HG02588 (cell line): ENCODE results near the gene AFAP1.

Experiments used
- ATAC-seq: cut with Tn5 transposase; IDR thresholded peaks from one replicate; pipeline ENCODE4 v1.9.1; 2021; ENCODE audit warnings: mild to moderate bottlenecking, moderate library complexity; ENCODE audit not compliant: unreplicated experiment

The AFAP1 gene

DNA sequence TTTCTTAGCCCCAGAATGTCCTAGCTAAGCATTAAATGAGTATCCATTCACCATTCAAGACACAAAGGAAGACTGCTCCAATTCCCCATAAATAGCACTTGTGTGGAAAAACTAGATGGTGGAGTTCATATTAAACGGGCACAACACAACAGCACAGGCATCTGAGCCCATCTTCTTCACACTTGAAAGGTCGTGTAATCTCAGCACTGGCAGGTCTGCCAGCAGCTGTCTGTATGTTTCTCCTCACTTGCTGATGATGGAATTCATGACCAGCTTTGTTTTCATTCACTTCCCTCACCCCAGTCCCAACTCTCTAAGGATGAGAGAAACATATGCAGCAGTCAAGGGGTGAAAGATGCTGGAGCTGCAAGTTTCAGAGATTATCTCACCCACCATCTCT is 148.7 kb downstream of the AFAP1 start:
- no peak for ATAC-seq

DNA sequence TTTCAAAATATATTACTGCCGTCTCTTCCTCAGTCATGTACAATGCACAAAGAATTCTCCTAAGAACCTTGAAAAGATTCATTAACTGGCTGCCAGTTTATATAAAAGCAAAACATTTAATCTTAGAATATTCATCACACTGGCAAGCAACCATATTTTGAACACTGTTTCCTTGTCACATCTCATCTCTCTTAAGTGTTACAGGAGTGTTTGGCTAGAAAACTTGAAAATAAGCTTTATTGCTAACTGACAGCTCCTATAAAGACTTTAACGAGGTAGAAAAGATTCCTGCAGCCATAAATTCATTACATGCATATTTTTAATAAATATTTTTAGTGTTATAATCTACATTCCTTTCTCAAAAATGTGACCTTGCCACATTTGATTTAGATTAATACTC is 149.6 kb downstream of the AFAP1 start:
- ATAC-seq: no peak

- no peak for ATAC-seq
Measured at GRCh38 chr4:7788694-7789425, 150.8 kb downstream of the AFAP1 start.

GRCh38 chr4:7788193-7788592 is 151.5 kb downstream of the AFAP1 start:
- ATAC-seq: no peak

DNA sequence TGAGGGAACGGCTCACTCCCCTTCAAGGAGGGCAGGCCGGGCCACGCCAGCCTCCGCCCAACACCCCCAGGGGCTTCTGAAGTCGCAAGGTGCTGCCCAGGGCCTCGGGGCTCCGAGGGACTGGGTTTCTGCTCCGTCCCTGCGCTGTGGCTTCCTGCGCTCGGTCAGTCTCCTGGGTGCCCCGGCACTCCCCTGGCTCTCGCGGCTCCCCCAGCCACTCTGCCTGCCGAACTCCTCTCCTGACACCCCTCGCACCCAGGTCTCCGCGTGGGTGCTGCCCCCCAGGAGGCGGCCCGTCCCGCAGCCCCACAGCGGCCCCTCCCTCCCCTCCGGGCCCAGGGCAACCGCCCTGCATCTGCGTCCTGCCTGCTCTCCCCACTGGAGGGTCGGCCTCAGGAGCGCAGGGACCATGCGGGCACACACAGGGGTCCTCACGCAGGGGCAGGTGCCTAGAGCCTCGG is 151.9 kb downstream of the AFAP1 start:
- ATAC-seq: no peak

GRCh38 chr4:7787067-7787466 is 152.6 kb downstream of the AFAP1 start:
- ATAC-seq: no peak

- no peak for ATAC-seq
Measured at GRCh38 chr4:7786517-7786916, 153.1 kb downstream of the AFAP1 start.

GRCh38 chr4:7786040-7786439 is 153.6 kb downstream of the AFAP1 start:
- ATAC-seq: no peak

GRCh38 chr4:7785017-7785416 is 154.6 kb downstream of the AFAP1 start:
- no peak for ATAC-seq

DNA sequence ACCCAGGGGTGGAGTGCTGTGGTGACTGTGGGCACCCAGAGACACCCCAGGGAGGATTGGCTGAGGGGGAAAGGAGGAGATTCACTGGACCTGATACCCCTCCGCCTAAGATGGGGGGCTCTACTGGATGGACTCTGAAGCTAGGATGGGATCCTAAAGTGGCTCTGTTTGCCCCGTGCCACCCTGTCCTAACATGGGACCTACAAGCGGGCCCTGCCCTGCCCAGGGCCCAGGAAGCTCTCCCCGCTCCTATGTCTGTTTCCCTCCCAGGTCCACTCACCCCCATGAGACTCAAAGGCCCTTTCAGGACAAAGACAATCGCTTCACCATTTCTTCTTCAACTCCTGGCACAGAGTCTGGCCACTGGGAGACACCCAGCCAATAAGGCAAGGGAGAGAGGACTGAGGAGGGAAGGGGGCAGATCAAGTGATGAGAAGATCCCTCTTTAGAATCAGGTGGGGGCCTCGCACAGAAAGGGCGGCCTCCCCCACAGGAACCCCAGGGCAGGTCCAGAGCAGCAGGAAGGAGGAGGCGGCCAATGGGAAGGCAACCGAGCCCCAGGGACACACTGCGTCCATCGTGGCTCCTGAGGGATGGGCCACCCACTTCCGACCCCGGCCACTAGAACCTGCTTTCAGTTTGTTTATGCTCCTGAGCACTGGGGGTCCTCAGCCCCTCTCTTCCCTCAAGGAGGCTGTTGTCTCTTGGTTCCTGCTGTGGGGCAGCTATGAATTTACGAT is 155.4 kb downstream of the AFAP1 start:
- ATAC-seq: no peak

- ATAC-seq: no peak
Measured at GRCh38 chr4:7783541-7783940, 156.1 kb downstream of the AFAP1 start.

DNA sequence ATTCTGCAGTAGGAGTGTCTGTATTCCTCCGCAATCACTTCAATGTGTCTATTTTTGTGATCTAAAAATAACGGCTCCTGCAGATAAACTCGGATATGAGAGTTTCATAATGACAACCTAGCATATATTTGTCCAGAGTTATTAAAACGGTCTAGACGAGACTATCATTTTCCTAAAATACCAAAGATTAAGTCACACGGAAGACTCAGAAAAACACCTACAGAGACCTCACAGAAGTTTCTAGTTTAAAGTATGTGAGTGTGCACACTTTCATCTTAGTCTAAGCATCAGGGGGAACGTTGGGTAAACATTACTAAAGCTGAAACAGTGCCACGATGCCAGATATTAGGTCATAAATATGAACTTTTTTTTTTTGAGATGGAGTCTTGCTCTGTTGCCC is 156.9 kb downstream of the AFAP1 start:
- no peak for ATAC-seq

DNA sequence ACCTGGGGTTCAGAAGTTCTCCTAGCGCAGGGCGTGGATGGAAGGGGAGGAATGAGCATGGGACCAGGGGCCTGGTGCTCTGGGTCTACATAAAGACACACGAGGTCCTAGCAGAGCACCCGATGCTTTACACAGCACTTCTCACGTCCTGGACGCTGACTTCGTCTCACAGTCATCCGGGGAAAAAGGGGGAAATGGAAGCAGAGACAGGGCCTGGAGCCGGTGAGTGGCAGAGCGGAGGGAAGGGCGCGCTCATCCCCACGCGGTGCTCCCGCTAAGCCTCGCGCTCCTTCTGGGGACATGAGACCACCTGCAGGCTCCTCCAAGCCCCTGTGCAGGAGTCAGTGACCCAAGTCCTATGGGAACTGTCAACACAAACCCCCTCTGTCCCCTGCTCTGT is 157.7 kb downstream of the AFAP1 start:
- ATAC-seq: no peak

DNA sequence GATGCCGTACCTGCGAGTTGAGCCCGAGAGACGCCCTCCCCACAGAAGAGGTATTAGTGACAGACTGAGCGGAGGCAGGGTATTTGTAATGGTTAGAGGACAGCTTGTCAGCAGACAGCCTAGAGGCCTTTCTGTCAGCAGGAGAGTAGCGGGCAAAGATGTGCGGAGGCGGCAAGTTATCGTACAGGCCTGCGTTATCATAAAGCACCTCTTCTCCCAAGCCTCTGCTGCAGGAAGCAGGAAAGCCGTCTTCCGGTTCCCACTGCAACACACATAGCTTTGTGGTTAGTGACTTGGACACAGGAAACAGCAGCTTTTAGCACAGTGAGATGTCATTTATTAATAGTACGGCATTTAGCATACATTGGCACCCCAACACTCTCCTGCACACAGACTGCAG is 158.3 kb downstream of the AFAP1 start:
- no peak for ATAC-seq

DNA sequence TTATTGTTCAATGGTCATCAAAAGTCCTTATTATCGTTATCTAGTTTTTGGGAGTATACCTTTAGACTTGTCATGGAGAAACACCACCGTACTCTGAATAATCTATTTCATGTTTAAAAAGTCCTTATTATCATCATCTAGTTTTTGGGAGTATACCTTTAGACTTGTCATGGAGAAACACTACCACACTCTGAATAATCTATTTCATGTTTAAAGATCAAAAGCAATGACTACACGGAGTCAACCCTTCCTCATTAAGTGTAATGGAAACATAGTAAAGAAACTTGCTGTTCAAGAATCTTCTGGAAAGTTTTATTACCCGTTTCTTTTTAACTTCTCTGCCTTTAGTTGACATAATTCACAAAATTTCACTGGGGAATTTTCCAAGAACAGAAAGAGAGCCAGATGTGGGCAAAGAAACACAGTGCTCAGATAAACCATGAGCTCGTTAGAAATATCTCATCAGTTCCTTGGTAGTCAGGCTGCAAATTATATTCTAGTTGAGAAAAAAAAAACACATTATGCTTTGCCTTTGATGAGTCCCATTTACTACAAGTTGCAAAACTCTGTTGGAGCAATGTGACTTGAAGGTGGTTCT is 158.8 kb downstream of the AFAP1 start:
- no peak for ATAC-seq

DNA sequence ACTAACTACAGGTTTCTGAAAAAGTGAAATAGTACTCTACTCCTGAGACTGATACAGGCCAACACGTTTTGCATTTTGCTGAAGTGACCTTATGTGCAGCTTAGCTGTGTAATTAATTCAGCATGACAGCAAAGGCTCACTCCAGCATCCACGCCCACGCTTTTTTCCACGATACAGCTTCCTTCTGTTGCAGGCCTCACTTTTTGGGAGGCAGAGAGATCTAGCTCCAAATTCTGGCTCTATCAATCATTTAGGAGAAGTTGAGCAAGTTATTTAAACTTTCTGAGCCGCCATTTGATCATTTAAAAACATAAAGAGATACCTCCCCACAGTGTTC is 160.3 kb downstream of the AFAP1 start:
- ATAC-seq: no peak

GRCh38 chr4:7778510-7779431 is 160.9 kb downstream of the AFAP1 start:
- ATAC-seq: no peak

- ATAC-seq: no peak
Measured at GRCh38 chr4:7777871-7778509, 161.7 kb downstream of the AFAP1 start.

DNA sequence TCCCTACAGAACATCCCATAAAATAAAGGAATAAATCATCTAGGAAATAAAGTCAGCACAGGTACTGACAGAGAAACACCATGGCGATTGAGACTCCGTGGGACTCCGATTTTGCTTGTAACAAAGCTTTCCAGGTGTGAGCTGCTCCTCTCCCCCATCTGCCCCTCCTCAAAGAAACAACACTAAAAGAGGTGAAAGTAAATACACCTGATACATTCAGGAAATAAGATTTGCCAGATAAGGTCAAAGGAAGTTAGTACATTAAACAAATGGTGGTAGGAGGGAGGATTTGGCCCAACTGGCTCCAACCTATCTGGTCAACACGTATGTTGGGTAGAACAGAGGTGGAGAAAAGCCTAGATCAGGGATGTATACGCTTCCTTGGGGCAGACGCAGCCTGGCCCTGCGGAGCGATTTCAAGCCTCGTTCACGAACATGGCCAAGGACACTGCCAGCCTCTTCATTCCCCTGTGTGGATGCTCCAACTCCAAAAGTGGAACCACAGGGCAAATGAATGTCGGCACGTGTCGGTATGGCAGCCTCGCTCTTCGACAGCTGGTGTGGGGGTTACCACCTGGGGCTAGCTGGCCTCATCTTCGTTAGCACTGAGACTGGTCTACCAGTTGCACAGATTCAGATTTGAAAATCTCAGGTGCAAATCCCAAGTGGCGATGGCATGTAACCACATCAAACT is 162.5 kb downstream of the AFAP1 start:
- no peak for ATAC-seq

- no peak for ATAC-seq
Measured at GRCh38 chr4:7775396-7775795, 164.3 kb downstream of the AFAP1 start.
